Measurements from ENCODE around the gene DLX5. TPM values are rescaled to one million over a fixed set of nuclear protein-coding genes. Genes with fewer than 3 reads are reported as not detected.
"Not testable (repeated sequence)": the region's sequence is repeated elsewhere in the genome, so short reads cannot be mapped to it uniquely, and the experiment has no call there.

DLX5 gene
- total RNA-seq (2014; rRNA removed; shearing (Covaris generic)), result 0.34 and 1.3 TPM in 2 replicates

DNA sequence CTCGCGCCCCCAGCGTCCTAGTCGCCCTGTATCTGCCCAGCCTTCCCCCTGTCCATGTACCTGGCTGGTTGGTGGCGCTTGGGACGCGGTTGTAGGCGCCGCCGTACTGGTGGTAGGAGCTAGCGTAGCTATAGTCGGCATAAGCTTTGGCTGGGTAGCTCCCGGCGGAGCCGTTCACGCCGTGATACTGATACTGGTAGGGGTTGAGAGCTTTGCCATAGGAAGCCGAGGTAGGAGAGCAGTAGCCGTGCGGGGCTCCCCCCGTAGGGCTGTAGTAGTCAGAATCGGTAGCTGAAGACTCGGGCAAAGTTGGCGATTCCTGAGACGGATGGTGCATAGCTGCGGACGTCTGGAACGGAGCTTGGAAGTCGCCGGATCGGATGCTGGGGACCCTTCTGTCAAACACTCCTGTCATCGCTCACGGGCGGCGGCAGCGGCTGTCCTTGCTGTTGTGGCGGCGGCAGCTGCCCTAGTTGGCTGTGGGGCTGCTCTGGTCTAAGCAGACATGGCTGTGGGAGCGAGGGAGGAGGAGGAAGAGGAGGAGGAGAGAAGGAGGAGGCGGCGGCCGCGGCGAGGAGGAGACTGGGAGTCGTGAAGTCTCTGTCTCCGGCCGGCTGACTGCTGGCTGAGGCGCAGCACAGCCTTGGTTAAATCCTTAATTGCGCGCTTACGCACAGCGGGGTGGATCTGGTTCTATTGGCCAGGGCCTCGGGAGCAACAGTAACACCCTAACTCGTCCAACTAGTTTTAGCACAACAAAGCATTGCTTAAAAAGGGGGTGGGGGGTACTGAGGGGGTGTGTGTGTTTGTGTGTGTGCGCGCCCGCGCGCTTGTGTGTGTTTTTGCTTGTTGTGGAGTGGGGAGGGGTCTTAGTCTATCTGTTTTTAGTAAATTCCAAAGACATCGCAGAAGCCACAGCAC is at the start of gene DLX5:
Gene DLX5 (minus strand): TSS at position 623 of the 921 bp plus-strand sequence. CDS start 208 bp downstream, at position 415.
- peak; percentile 78 for DNase-seq (ENCODE audit: low read depth)

DNA sequence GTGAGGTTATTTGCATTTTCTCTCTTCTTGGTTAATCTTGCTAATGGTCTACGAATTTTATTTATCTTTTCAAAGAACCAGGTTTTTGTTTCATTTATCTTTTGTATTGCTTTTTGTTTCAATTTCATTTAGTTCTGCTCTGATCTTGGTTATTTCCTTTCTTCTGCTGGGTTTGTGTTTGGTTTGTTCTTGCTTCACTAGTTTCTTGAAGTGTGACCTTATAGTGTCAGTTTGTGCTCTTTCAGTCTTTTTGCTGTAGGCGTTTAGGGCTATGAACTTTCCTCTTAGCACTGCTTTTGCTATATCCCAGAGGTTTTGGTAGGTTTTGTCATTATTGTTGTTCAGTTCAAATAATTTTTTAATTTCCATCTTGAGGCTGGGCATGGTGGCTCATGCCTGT is 47.4 kb upstream of the DLX5 start:
- DNase-seq (ENCODE audit: low read depth), result not testable (repeated sequence)

DNA sequence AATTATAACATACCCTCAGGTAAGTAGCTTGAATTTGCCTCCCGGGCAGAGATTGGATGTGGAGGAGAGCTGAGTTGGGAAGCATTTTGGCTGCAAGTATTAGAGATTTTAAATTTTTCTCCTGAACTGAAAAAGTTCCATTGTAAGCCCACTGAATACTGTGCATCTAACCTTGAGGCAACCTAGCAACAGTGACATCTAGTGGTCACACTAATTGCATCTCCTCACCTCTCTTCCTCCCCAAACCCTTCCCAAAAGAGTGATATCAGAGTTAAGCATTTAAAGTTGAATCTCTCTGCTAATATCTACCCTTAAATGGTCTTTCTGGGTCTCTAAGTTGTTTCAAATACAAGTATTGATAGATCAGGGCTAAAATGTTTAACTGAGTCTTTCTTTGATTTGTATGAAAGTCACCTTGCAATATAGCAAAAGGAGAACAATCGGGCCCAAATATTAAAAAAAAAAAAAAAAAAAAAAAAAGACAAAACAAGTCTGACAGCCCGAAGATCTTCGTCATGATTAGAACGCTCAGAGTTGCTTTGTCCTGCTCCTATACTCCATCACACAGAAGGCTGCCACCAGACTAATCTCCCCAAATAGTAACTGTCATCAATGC is 40.4 kb upstream of the DLX5 start:
- DNase-seq (ENCODE audit: low read depth), result peak; percentile 55

DNA sequence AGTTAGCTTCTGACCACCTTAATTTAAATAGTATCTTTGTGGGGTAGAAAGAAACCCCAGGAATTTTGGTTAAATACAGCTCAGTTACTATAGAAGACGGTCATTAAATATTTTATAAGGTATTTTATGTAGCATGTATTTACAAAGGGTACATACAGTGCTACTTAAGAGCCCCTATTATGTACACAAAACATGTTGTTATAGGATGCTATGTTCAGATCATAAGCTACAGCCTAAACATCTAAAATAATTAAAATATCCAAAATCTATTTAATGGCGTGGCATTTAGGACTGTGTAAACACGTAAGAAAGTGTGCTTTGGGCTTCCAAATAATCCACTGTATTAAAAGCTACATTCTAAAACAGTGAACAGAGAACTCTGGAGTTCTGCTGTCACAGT is 39.4 kb upstream of the DLX5 start:
- no peak for DNase-seq (ENCODE audit: low read depth)

DNA sequence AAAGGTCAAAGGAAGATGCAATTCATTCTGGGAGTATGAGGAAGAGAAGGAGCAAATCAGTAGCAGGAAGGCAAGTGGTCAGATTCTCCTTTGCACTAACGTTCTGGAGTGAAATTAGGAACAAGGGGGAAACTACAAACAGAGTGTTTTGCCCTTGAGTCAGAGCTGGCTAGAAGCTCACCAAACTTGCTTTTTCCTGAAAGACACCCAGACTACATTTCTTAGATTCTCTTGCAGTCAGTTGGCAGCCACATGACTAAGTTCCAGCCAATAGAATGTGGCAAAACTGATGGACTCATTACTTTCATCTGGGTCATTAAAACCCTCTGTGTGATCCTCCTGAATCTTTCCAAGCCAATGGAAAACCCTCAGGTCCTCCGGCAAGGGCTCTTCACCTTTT is 18.6 kb upstream of the DLX5 start:
- no peak for DNase-seq (ENCODE audit: low read depth)

DNA sequence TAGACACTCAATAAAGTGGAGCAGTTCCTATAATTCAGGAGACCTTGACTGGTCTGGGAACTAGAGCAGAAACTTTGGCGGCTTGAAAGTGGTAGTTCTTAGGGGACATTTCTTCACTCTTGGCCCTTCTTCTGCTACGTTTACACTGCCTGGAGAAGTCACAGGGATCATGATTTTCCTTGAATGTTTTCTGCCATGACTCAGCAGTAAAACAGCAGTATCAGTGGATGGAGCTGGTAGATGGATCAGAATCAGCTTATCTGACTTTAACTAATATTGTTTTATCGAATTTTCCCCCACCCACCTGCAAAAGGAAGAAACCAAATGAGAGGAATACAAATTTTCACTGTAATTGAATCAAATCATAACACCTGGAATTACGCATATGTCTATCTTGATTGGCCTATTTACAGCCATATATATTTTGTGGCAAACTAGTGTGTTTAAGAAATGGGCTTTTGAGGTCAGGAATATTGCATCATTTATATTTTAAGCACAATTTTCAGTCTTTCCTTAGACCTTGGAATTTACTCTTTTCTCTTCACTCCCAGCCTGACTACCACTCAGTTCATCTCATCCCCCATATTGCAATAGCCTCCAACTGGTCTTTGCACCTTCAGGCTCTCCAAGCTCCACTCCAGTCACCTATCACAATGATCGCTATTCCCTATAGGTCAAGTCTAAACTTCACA is 14.9 kb upstream of the DLX5 start:
- DNase-seq (ENCODE audit: low read depth), result no peak

DNA sequence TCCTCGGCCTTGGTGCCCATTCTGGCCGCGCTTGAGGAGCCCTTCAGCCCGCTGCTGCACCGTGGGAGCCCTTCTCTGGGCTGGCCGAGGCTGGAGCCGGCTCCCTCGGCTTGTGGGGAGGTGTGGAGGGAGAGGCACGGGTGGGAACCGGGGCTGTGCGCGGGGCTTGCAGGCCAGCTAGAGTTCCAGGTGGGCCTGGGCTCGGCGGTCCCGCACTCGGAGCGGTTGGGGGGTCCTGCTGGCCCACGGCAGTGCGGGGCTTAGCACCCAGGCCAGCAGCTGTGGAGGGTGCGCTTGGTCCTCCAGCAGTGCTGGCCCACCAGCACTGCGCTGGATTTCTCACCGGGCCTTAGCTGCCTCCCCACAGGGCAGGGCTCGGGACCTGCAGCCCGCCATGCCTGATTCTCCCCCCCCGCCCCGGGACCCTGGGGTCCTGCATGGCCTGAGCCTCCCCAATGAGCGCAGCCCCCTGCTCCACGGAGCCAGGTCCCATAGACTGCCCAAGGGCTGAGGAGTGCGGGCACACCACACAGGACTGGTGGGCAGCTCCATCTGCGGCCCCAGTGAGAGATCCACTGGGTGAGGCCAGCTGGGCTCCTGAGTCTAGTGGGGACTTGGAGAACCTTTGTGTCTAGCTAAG is 9.7 kb upstream of the DLX5 start:
- DNase-seq (ENCODE audit: low read depth), result not testable (repeated sequence)

DNA sequence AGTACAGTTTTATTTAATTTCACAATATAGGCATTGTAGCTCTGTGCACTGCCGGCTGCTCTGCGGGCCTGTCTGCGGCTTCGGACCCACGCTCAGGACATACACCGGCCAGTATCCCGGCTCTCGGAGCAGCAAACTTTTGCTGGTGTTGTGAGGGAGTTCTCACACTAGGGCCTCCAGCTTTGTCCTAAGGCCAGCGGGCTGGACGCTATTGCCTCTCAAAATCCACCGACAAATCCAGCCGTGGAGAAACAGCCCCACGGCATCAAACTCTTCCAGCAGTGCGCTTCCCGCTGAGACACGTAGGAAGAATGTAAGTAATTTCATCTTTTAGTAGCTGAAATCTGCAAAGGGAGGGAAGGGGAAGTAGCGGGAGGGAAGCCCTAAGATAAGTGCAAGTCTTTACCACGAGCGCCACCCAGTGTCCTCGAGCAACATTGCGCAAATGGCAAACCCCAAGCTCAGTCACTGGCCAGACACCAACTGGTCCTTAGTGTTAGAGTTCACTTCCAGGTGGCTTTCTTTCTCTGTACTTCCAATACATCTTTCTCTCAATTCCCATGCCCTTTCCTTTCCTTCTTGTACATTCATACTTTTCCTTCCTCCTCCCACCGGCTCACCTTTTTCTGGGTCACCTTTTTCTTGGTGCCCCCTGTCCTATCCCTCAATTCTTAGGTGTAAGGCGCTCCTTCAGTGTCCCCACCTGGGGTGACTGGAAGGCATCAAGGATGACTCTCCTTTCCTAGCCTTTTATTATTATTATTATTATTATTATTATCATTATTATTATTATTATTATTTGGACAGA is 3.0 kb upstream of the DLX5 start:
- peak; percentile 82 for DNase-seq (ENCODE audit: low read depth)

DNA sequence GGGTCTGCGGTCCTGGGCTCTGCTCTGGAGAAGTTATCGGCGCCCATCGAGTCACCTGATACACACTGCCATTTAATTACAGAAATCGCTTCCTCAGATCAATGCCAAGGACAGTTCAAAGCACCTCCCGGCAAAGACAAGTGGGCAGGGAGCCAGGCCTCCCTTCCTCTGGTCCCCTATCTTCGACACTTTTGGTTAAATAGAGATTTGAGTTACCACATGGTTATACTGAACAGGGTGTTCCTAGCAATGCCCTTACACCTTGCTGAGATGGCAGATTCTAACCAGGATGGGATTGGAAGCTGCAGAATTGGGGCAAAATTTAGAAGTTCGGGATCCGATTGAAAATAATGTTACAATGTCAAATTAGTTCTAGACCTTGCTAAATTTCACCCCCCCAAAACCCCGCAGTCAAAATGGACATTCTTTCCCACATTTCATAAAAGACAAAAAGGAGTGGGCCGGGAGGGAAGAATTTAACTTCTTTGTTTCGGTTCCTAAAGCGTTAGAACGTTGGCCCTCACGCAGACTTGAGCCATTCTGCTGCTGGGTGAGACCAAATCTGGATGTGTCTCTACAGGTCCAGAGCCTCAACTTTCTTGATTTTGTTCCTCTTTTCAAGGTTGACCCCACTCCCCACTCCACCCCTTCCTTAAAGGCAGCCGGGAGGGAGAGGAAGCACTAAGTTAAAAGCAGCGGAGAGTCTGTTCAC is 2.2 kb upstream of the DLX5 start:
- DNase-seq (ENCODE audit: low read depth), result no peak

DNA sequence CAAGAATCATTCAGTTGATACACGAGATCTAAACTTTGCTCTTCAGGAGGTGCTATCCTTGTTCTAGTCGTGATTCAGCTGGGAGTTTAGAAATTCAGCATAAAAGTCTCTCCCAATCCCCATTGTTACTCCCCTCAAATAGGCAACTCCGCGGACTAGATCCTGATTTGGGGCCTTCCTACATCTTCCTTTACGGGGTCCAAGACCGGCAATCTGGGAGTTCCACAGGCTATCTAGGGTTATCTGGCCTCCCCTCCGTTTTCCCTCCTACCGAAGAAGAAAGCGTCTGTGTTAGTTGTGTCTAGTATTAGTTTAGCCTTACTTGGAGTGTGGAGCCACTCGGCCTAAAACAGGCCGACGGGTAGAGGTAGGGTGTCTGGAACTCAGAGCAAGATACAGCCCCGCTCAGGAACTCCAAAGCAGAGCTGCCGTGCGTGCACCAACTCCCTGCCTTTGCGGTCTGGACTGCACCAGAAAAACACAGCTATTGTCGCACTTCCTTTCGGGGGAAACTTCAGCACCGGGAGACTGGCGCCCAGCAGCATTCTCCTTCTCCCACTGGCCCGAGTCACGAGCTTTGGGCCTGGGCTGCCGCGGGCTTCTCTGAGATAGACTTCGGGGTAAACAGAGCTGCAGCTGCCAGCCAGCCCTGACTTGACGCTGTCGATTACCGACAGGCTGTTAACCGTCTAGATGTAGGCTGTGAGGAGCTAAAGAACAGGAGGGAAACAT is 1.5 kb upstream of the DLX5 start:
- DNase-seq (ENCODE audit: low read depth), result no peak

DNA sequence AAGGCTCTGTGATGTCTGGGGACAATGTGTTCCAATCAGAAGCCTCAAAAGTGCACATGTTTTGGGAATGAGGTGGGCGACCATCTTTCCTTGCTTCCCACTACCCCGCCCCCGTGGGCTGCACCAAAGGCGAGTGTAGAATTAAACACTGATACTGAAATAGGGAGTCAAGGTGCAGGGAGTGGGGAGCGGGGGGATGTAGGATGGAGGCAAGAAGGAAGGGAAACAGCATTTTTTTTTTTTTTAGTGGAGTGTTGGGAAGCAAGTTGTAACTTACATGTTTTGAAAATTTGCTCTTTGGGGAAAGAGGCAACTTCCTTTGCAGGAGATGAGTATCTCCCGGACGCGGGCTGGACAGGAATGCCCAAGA is 484 bp upstream of the DLX5 start:
- no peak for DNase-seq (ENCODE audit: low read depth)

DNA sequence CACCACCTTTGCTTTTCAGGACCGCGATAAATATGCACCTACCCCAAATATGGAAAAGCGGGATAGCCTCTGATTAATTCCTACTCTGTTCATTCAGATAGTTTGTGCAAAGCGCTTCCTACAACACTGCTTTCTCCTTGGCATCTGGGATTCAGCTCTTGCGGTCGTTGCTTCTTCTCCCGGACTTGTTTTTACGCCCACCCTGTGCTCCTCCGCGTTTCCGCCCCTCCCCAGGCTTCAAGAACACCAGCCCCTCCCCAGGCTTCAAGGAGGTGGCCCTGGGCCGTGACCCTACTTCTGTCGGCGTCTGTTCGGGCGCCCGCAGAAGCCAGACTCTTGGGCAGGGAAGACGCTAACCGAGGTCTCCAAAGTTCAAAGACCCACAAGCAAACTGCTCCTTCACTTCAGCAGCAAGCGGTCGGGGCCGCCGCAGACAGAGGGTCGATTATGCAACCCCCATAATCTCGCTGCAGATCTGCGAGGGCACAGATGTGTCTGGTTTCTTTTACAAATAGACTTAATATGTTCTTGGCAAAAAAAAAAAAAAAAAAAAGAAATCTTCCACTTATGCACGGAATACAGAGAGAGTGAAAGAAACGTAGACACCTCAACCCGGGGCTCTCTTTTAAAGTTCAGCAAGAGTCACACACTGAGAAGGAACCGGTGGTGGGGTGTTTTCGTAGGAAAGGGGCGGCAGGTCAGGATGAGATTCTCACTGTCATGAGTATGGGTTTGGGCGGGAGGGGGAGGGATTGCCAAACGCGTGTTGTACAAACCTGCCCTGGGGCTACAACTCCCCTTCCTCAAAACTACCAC is 1.9 kb downstream of the DLX5 start:
- DNase-seq (ENCODE audit: low read depth), result no peak

DNA sequence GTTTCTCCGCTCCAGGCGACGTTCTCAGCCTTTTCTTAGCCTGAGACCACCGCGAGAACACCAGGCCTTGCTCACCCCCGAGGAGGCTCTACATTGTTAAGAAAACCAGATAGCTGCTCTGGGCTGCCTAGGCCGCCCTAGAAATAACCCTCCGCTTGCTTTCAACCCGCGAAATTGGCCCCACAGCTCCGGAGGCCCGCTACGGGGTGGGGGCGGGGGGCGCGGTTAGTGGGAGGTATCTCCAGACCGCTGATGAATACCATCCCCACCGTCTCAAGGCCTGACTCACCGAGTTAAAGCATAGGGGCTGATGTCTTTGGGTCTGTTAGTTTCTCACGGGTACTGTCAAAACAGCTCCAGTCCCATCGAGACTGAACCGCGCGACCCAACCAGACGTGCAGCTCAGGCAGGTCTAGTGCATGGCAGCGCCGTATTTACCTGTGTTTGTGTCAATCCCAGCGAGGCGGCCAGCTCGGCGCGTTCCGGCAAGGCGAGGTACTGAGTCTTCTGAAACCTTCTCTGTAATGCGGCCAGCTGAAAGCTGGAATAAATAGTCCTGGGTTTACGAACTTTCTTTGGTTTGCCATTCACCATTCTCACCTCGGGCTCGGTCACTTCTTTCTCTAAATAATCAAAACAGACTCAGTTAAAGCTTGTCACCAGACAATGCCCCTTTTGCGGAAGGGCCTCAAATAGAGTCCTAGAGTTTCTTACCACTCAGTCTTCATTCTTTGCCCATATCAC is 2.7 kb downstream of the DLX5 start:
- no peak for DNase-seq (ENCODE audit: low read depth)

DNA sequence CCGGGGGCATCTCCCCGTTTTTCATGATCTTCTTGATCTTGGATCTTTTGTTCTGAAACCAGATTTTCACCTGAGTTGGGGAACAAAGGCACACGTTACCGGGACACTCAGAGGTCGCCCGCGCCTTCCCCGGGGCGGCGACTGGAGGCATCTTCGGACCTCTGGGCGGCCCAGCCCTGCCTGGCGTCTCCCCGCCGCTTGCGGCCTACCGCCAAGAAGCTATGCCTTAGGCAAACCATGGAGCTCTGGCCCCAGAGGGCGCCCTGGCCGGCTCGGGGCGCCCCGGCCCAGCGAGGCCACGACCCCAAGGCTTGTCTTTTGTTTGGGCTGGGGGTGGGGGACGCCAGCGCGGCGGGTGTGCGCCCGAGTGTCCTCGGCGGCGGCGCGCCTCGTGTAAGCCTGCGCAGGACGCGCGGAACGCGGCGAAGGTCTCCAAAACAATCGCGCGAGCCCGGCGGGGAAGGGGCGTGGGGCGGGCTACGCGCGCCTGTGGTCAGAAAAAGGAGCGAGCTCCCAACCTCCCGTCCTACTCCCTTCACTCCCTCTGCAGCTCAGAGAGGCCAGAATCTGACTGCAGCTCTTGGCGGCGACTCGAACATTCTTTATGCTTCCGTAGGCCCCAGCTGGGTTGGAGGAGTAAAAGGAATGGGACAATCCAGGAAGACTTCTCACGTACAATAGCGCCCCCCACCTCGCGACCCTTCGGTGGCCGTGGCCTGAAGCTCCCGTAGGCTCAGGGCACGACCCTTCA is 3.5 kb downstream of the DLX5 start:
- DNase-seq (ENCODE audit: low read depth), result no peak

DNA sequence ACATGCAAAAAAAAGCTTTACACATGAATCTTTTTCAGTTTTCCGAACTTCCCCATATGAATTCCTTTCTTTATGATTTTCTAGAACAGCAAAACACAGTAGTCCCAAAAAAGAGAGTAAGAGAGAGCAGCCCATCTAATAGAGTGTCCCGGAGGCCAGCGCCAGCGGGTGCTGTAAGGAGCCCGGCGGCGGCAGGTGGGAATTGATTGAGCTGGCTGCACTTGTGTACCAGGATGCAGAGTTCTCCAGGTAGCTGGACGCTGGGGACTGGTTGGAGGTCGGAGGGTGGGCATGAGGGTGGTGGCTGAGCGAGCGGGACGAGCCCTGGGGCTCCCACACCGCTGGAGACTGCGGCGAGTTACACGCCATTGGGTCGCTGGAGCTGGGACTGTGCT is 4.0 kb downstream of the DLX5 start:
- no peak for DNase-seq (ENCODE audit: low read depth)

DNA sequence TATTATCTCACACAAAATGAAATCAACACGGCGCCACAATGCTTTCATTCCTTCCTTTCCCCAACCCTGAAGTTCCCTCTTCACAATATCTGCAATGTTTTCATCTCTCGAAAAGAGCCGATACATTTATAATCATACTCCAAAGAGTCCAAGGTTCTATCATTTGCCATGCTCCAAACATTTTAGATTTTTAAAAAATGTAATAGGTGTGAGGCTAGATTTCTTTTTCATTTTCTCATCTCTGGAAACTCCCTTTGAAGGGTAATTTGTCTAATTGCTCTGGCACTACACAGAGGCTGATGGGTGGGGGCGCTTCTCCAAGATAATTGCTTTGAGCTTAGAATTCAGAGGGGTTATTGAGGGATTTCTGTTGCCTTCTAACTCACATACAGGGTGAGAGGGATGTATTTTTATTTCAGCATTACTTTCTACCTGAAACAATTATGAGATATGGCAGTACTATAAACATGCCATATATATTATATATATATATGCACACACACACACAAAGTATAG is 4.9 kb downstream of the DLX5 start:
- DNase-seq (ENCODE audit: low read depth), result no peak

DNA sequence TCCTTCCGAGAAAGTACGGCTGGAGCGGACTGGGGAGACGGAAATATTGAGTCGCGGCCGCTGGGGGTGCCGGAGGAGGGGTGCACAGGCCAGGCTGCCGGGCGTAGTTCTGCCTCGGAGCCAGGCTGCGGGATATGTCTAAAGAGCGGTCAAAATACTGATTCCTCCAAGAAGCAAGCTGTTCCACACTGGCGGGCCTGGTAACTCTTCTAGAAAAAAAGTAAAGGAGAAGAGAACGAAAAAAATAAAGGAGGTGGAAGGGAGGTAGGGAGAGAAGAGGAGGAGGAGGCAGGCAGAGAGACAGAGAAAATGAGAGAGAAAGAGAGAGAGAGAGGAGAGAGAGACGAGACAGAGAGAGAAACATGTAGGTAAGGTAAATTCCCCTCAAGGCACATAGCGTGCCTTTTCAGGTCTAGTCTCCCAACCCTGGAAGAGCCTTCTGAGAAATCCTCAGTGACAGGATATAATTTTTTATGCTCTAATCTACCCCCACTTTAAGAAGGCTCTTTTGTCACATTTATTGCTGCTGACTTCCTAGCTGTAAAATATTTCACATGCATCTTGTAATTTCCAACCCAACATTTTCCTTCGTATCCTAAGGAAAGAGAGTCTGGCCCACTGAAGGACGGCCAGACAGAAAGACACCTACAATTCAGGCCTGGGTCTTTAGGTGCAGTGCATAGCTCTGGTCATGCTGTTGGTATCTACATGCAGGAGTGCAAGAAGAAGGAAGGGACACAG is 5.7 kb downstream of the DLX5 start:
- no peak for DNase-seq (ENCODE audit: low read depth)
